ENCODE results near the gene CHST6. TPM values are rescaled to one million over a fixed set of nuclear protein-coding genes. Genes with fewer than 3 reads are reported as not detected.

The CHST6 gene
- total RNA-seq, 1 experiment from 2014 or later = 20.8 TPM

GRCh38 chr16:75476817-75477216, 18.4 kb downstream of the CHST6 start:
- H2BK12ac ChIP-seq (ENCODE audit: insufficient read length, low read depth, low read length) = no peak overlapping the region
- no peak overlapping the region for H3K18ac ChIP-seq (ENCODE audit: insufficient read length, low read depth, low read length)
- peaks cover 5% of the 10 kb centered on the region; the same call in 1 of the 2 replicates for H3K4me1 ChIP-seq (ENCODE audit: insufficient read depth, low read length)
- H3T11ph ChIP-seq (ENCODE audit: low read length) = no peak overlapping the region
- WGBS (ENCODE audit: extremely low coverage, insufficient read length, low lambda C conversion rate) = no CpG with 5 or more reads among the region's 8 CpGs
- H3K9ac ChIP-seq (ENCODE audit: extremely low read depth, insufficient read length, low read length) = no peak overlapping the region
- no peaks in the 10 kb centered on the region; the same call in 1 of the 2 replicates for H3K27me3 Mint-ChIP-seq (ENCODE audit: low read depth)
- no peaks in the 10 kb centered on the region for H3K79me2 ChIP-seq (ENCODE audit: insufficient read depth, low read length)
- peaks cover 27 to 56% (median 46%) of the 10 kb centered on the region in 3 experiments for H3K36me3 Mint-ChIP-seq (ENCODE audit: insufficient read depth in 1 of 3, low read depth in 3 of 3)
- no peak overlapping the region for H4K8ac ChIP-seq (replicated peaks; ENCODE audit: insufficient read length, low read depth, low read length)
- H3K23ac ChIP-seq (ENCODE audit: insufficient read length, low read depth, low read length) = no peak overlapping the region
- H2AK5ac ChIP-seq (ENCODE audit: insufficient read length, low read length) = no peak overlapping the region
- peak overlapping the region; percentile 49 to 77 (median 70); a peak in 4 of 7 replicates for H3K27ac Mint-ChIP-seq
- H2BK120ac ChIP-seq (ENCODE audit: low read depth, low read length, poor library complexity, severe bottlenecking) = no peak overlapping the region
- no peaks in the 10 kb centered on the region for H4K20me1 ChIP-seq (ENCODE audit: control insufficient read depth, insufficient read depth, insufficient read length)
- H2BK15ac ChIP-seq (ENCODE audit: low read depth, low read length) = no peak overlapping the region
- no peak overlapping the region for H3K14ac ChIP-seq (ENCODE audit: insufficient read depth, low read length)
- no peak overlapping the region for H3K56ac ChIP-seq (ENCODE audit: insufficient read length, low read depth, low read length)
- TF ChIP-seq CTCF (conservative IDR thresholded peaks at IDR 0.05) = no peak
- no peak overlapping the region for H3K4me2 ChIP-seq (ENCODE audit: insufficient read depth, insufficient read length, low read length)
- H4K91ac ChIP-seq (ENCODE audit: insufficient read length, low read depth, low read length) = no peak overlapping the region
- no peak for DNase-seq
- peaks cover 15 to 19% of the 10 kb centered on the region in 2 experiments for H3K4me1 Mint-ChIP-seq
- no peaks in the 10 kb centered on the region for H3K27me3 ChIP-seq (ENCODE audit: insufficient read depth, low read length)
- no peak overlapping the region for H2AFZ ChIP-seq (ENCODE audit: low read length)
- no peak overlapping the region for H3K4ac ChIP-seq (ENCODE audit: low read depth, low read length)
- no peaks in the 10 kb centered on the region for H3K23me2 ChIP-seq (ENCODE audit: insufficient read length, low read depth, low read length, poor library complexity, severe bottlenecking)
- H3K27ac ChIP-seq (ENCODE audit: insufficient read length, low read depth, low read length) = no peak overlapping the region
- H2BK20ac ChIP-seq (ENCODE audit: low read depth, low read length, poor library complexity, severe bottlenecking) = no peak overlapping the region
- H3K4me3 Mint-ChIP-seq = no peak overlapping the region
- no peak overlapping the region for H2BK5ac ChIP-seq (ENCODE audit: insufficient read length, low read length)
- H3K9me3 Mint-ChIP-seq = peaks cover 0 to 2% of the 10 kb centered on the region in 2 experiments; a peak in 1 of 5 replicates
- no peaks in the 10 kb centered on the region for H3K79me1 ChIP-seq (ENCODE audit: insufficient read depth, low read depth, low read length, poor library complexity, severe bottlenecking)
- no peak overlapping the region for H4K5ac ChIP-seq (ENCODE audit: insufficient read length, low read depth, low read length)
- H3K9me3 ChIP-seq (ENCODE audit: control insufficient read depth, low read depth, low read length) = no peaks in the 10 kb centered on the region

Data from H9 (cell line).